HG03280 (cell line): Measurements from ENCODE around the gene DMAP1.

Source experiments
- ATAC-seq: cut with Tn5 transposase; IDR thresholded peaks from one replicate; pipeline ENCODE4 v1.9.1; 2021; ENCODE audit warnings: mild to moderate bottlenecking, moderate library complexity; ENCODE audit not compliant: unreplicated experiment

Gene DMAP1

GRCh38 chr1:44227211-44227610 lies 13.9 kb downstream of the DMAP1 start:
- ATAC-seq: no peak

GRCh38 chr1:44228218-44228617 lies 14.9 kb downstream of the DMAP1 start:
- ATAC-seq: no peak

GRCh38 chr1:44229435-44230167 lies 16.3 kb downstream of the DMAP1 start:
- ATAC-seq: no peak

GRCh38 chr1:44230796-44231195 lies 17.5 kb downstream of the DMAP1 start:
- no peak for ATAC-seq

- no peak for ATAC-seq
Observed at GRCh38 chr1:44233593-44233992, 20.3 kb downstream of the DMAP1 start.

- ATAC-seq: no peak
Observed at GRCh38 chr1:44235808-44236207, 22.5 kb downstream of the DMAP1 start.

GRCh38 chr1:44236490-44237272 lies 23.4 kb downstream of the DMAP1 start:
- no peak for ATAC-seq

GRCh38 chr1:44237721-44238457 lies 24.6 kb downstream of the DMAP1 start:
- no peak for ATAC-seq

- no peak for ATAC-seq
Observed at GRCh38 chr1:44238660-44239059, 25.4 kb downstream of the DMAP1 start.

- ATAC-seq: no peak
Observed at GRCh38 chr1:44239331-44239960, 26.2 kb downstream of the DMAP1 start.

GRCh38 chr1:44239961-44240371 lies 26.7 kb downstream of the DMAP1 start:
- ATAC-seq: no peak

- no peak for ATAC-seq
Observed at GRCh38 chr1:44240802-44241671, 27.8 kb downstream of the DMAP1 start.

- no peak for ATAC-seq
Observed at GRCh38 chr1:44242746-44243145, 29.5 kb downstream of the DMAP1 start.

GRCh38 chr1:44243782-44244495 lies 30.7 kb downstream of the DMAP1 start:
- ATAC-seq: no peak

- ATAC-seq: no peak
Observed at GRCh38 chr1:44244986-44245385, 31.7 kb downstream of the DMAP1 start.

GRCh38 chr1:44246806-44247205 lies 33.5 kb downstream of the DMAP1 start:
- ATAC-seq: no peak

GRCh38 chr1:44249543-44249942 lies 36.3 kb downstream of the DMAP1 start:
- no peak for ATAC-seq

- ATAC-seq: no peak
Observed at GRCh38 chr1:44250068-44250781, 37.0 kb downstream of the DMAP1 start.

- ATAC-seq: no peak
Observed at GRCh38 chr1:44251486-44251885, 38.2 kb downstream of the DMAP1 start.
